GM19468 (cell line): ENCODE measurements around the gene ZFP62.

ENCODE experiments used
- ATAC-seq: cut with Tn5 transposase; IDR thresholded peaks from one replicate; pipeline ENCODE4 v1.9.1; 2021; ENCODE audit warnings: mild to moderate bottlenecking, moderate library complexity, moderate number of reproducible peaks; ENCODE audit not compliant: unreplicated experiment; ENCODE audit errors: extremely low read depth

ZFP62 gene

DNA sequence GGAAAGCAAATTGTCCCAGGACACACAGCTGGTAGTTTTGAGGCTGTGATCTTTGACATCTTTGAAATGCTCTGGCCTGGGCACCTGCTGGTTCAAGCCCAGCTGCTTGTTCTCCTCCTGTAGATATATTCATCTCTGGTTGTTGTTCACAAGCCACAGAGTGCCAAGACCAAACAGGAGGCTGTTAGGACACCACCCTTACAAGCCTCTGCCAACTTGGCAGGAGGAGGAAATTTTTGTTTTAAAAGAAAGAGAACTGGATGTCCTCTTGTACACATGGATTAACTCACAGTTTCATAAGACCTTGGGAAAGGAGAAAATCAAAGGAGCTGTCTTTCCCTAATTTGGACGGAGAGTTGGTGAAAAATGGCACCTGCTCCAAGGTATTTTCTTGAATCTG is 8.5 kb upstream of the ZFP62 start:
- ATAC-seq = no peak

GRCh38 chr5:180868960-180869359 is 7.9 kb upstream of the ZFP62 start:
- ATAC-seq = no peak

DNA sequence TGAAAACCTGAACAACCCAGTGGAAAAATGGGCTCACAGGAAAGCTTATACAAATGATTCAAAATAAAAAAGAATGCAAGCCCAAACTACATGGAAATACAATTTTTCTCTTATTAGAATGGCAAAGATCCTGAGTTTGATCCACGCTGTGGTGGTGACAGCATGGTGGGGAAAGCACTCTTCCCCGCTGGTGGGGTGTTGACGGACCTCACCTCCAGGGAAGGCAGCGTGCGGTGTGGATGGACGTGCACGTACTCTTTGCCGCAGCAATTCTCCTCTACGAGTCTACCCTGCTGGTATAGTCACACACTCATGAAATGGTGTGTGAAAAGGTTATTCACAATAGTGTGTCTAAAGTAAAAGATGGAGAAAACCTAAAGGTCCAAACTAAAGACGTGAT is 5.9 kb upstream of the ZFP62 start:
- no peak for ATAC-seq

DNA sequence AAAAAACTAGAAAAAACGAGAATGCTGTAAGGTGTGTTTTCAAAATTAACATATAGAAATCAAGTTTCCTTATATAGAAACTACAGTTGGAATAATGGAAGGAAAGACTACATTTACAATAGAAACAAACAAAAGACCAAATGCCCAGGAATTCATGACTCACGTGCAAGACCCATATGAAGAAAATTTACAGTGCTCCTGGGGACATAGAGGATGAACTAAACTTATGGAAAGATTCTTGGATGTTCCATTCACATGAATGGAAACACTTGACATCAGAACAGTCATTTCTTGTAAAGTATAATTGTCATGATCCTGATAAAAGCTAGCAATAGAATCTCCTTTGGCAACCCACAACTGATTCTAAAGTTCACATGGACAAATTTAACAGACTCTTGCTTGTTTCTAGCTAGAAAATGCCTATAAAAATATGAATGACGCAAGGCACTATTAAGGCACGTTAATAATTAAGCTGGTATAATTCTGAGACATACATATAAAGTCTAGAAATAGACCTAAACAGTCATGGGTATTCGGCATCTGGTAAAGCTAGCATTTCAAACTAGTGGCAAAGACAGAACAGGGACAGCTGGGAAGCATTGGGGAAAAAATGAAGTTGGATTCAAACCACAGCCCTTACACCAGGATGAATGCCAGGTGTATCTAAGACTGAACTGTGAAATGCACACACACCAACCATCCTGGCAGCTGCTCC is 5.1 kb upstream of the ZFP62 start:
- ATAC-seq = no peak

GRCh38 chr5:180862645-180863044 is 1.6 kb upstream of the ZFP62 start:
- no peak for ATAC-seq

DNA sequence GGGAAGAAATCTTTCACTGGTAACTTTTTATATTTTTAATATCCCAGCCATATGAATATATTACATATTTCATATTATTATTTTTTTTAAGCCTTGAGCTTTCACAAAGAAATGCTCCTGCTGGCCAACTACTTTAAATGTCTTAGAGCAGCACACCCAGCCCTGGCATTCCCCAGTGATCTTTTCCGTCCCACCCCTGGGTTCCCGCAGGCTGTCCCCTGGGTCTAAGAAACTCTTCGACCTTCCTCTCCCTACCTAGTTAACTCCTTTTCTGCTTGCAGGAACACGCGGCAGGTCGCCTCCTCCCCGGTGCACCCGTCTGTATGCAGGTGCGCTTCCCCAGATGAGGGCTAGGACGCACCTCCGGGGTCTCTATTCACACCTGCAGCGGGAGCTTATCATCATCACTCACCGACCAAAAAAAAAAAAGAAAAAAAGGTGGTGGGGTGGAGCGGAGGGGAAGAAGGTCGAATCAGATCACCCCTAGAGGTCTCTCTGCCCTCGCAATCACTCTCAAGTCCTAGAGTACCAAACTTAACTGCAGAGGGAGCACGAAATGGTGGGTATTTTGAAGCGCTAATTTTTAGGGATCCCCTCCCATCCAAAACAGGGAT is 696 bp downstream of the ZFP62 start:
- peak; percentile 6 for ATAC-seq

DNA sequence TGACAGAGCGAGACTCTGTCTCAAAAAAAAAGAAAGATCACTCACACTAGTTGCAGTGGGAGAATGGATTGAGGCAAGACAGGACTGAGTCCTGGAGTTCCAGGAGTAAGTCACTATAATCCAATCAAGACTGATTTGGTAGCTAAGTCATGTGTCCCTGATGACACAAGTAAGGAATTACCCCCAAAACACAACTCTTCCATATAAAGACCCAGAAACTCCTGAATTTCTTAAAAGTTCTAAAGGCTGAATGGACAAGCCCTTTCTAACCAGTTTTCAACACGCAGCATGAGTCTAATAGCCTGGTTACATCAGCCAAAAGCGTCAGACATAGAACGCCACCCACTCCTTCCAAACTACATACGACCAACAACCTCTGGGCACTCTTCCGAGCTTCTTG is 2.5 kb downstream of the ZFP62 start:
- no peak for ATAC-seq

DNA sequence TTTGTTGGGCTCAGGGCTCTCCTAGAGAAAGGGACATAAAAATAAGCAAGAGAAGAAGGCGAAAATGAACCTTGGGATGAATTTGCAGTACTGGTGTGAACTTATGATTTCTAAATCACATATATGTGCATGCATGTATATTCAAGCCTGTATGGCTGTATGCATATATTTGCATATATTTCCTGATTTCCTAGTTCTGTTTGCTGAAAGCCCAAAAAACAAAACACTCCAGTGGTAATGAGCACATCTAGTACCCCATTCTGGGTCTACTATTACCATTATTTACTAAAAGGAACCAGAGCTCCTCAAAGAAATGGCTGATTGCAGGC is 7.3 kb downstream of the ZFP62 start:
- ATAC-seq = no peak

- ATAC-seq = no peak
Observed at GRCh38 chr5:180853121-180853847, 7.8 kb downstream of the ZFP62 start.

GRCh38 chr5:180852495-180852894 is 8.6 kb downstream of the ZFP62 start:
- no peak for ATAC-seq

- ATAC-seq = no peak
Observed at GRCh38 chr5:180850434-180851078, 10.5 kb downstream of the ZFP62 start.

DNA sequence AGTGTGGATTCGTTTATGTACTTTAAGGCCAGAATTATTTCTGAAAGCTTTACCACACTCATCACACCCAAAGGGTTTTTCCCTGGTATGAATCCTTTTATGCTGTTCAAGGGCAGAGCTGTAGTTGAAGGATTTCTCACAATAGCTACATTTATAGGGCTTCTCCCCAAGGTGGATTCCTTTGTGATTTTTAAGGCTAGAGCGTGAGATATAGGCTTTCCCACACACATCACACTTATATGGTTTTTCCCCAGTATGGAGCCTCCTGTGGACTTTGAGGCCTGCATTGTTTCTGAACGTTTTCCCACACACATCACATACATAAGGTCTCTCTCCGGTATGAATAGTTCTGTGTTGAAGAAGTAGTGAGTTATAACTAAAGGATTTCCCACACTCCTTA is 11.2 kb downstream of the ZFP62 start:
- no peak for ATAC-seq

- no peak for ATAC-seq
Observed at GRCh38 chr5:180848878-180849277, 12.2 kb downstream of the ZFP62 start.

DNA sequence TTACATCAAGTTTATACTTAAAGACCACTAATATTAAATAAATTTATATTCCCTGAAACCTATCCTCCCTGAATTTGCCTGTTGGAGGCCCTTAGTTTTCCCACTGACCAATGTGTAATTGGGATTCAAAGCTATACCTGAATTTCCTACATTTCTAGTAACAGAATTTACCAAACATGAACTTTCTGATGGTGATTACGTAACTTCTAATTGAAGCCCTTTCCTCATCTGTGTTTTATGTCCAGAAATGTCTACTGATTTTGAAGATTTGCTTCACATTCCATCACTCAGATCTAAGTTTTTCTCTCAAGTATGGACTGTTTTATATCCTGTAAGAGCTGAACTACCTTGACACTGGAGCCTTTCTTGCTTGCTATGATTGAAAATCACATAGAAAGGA is 12.8 kb downstream of the ZFP62 start:
- ATAC-seq = no peak

DNA sequence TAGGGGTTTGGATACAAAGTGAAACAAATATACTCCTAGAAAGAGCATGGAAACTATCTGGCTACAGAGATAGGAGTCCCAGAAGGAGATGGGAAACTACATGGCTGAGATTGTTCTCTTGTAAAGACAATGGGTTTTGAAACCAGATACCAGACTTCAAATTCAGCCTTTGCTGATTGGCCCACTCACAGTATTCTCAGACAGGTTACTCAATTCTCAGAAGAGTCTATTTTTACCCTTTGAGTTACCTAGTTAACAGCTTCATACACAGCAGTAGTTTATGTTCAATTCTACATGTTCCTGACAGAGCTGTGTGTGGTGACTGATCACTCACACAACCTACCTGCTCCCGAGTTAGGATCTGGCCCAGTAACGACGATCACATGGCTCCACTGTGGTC is 14.1 kb downstream of the ZFP62 start:
- no peak for ATAC-seq

GRCh38 chr5:180844858-180845257 is 16.2 kb downstream of the ZFP62 start:
- ATAC-seq = no peak

- ATAC-seq = no peak
Observed at GRCh38 chr5:180844432-180844831, 16.6 kb downstream of the ZFP62 start.

GRCh38 chr5:180839935-180840334 is 21.1 kb downstream of the ZFP62 start:
- no peak for ATAC-seq

- no peak for ATAC-seq
Observed at GRCh38 chr5:180839227-180839626, 21.8 kb downstream of the ZFP62 start.

DNA sequence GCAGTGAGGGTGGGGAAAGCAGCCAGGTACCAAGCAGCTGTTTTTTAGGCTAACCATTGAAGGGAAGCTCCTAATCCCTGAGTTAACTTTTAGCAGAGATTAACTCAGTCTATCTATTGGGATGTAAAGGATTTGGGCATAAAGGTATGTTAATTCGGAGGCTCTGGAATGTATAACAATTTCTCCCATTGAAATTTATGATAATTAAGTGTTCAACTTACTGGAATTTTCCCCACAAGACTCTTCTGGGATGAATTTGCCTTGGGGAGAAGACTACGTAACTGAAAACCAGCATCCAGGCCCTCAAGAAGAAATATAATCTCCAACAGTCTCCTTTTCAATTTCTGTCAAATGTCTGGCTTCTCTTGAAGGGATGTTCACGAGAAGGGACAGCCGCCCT is 23.6 kb downstream of the ZFP62 start:
- ATAC-seq = no peak

- peak; percentile 32 for ATAC-seq
Observed at GRCh38 chr5:180832638-180833068, 28.4 kb downstream of the ZFP62 start.
